ENCODE data around the gene ZSCAN21.
A peak's percentile ranks its signal among the peaks of the same experiment; 100 is the strongest.

Gene ZSCAN21

DNA sequence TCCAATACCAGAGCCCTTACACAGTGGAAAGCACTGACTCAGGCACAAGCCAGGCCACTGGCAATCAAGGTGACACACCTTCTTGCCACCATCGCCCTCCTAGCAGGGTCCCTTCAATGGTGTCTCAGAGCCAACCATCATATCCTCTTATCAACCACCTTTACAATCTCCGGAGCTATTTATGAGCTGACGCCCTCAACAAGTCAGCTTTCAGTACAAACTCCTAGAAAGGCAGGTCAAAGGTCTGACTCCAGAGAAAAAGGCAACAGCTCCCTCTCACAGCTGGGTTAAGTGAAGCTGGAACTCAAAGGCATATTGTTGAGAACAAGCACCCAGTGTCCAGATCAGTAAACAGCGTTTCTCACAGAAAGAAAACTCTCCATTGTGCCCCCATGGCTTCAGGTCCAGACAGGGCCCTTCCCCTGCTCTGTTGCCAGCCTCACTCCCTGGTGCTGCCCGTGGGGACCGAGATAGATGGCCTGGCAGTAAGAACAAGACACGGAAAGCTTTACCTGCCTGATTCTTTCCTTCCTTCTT lies 29.5 kb downstream of the ZSCAN21 start:
- DNase-seq = no peak

DNA sequence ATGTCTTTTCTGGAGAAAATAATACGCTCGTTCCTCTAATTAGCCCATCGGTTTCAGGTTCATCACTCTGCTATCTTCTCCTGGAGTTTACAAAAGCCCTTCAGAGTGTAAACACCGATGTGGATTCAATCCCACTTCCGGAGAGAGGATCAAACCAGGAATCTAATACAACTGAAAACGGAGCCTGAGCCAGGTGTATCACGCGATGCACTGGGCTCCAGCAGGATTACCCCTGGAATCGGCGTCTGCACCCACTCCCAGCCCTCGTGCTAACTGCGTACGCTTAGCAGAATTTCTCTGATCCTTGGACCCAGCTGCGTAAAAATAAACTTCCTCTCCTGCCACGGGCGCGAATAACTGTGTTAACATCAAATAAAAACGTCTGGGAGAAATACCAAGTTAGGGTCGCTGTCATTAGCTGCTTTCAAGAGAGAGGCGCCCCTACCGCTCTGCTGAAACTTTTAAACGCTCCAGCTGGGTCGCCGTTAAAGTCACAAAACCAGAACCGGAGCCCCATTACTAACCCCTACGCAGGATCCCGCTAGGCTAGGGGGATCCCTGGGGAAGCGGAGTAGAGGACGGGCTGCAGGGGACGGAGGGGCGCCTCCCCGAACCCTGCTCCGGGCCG lies 31.4 kb downstream of the ZSCAN21 start:
- DNase-seq = peak; percentile 69

DNA sequence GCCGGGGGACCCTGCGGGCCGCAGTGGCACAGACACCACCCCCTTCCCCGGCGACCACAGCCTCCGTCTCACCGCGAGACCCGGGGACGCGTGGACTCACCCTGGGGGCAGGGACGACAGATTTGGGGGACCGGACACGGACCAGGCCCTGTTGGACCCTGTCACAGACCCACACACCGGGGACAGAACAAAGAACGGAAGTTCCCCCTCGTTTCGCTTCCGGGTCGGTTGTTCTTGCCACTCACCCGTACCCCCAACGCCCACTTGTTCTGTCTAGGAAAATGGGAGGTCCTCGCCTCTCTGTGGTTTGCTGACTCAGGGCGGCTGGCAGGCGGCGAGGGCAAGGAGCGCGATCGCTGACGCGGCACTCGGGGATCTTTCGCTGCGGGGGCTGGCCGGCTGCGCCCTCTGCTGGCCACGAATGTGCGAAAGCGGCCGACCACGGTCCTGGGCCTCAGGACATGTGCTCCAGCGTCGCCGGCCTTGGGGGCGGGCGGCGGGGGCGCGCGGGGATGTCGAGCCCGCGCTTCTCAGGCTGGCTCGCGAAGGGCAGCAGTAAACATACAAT lies 32.0 kb downstream of the ZSCAN21 start, which contains the start of gene ZNF3:
TSS of gene ZNF3 (minus strand) at position 189 of the 568 bp plus-strand sequence. CDS start 4,366 bp downstream, outside the sequence.
- DNase-seq = peak; percentile 100

DNA sequence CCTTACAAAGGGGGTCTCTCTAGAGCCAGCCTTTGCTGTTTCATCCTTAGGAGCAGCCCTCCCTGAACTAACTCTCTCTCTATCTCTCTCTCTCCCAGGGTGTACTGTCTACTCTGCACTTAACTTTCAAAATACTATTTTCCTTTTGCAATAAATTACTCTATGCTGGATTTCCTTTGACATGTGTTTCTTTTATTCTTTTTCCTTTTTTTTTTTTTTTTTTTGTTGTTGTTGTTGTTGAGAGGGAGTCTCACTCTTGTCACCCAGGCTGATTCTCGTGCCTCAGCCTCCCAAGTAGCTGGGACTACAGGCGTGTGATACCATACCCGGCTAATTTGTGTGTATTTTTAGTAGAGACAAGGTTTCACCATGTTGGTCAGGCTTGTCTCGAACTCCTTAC lies 33.4 kb downstream of the ZSCAN21 start:
- no peak for DNase-seq

DNA sequence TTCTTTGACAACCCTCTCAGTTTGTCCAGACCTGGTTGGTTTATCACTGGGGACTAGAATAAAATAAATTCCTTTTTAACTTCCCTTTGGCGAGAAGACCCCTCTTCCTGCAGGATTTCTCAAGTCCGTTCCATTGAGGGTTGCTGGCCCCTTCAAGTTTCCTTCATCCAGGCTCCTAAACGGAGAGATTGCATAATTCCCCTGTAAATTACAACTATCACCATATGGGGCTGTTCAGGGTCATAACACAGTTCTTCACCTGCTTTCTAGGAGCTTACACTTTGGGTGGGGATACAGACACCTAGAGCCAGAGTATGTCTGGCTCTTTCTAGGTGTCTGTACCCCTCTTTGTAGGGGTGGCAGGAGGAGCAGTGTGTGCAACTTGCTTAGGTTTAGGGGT lies 35.9 kb downstream of the ZSCAN21 start:
- no peak for DNase-seq

DNA sequence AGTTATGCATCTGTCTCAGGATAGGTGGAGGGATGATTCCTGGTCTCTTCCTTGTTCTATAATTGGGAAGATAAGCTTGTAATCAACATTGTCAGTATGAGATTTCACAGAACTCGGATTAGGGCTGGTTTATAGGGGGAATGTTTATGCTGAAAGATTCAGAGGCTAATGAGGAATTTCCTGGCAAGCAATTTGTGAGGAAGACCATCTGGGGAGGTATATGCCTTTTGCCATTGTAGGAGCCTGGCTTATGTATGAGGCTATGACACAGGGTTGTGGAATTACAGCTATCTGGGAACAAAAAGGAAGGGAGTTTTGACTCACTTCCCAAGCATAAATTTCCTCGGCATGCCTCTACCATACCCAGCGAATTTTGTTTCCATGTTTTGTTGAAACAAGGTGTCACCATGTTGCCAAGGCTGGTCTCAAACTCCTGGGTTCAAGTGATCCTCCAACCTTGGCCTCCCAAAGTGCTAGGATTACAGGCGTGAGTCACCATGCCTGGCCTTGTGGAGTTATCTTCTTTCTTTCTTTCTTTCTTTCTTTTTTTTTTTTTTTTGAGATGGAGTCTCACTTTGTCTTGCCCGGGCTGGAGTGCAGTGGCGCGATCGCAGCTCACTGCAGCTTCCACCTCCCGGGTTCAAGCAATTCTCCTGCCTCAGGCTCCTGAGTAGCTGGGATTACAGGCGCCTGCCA lies 37.6 kb downstream of the ZSCAN21 start:
- DNase-seq = no peak

DNA sequence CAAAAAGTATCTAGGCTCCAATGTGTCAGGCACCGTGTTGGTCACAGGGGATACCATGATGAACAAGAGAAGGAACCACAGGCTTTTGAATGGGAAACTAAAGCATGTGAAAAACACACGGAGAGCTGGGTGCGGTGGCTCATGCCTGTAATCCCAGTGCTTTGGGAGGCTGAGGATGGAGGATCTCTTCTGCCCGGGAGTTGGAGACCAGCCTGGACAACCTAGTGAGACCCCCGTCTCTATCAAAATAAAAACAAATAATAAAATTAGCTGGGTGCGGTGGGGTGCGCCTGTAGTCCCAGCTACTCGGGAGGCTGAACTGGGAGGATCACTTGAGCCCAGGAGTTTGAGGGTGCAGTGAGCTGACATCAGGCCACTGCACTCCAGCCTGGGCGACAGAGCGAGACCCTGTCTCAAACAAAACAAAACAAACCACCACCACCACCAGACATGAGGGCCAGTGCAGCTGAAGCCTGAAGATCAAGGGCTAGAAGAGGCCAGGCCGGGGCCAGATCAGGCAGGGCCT lies 38.6 kb downstream of the ZSCAN21 start:
- no peak for DNase-seq

DNA sequence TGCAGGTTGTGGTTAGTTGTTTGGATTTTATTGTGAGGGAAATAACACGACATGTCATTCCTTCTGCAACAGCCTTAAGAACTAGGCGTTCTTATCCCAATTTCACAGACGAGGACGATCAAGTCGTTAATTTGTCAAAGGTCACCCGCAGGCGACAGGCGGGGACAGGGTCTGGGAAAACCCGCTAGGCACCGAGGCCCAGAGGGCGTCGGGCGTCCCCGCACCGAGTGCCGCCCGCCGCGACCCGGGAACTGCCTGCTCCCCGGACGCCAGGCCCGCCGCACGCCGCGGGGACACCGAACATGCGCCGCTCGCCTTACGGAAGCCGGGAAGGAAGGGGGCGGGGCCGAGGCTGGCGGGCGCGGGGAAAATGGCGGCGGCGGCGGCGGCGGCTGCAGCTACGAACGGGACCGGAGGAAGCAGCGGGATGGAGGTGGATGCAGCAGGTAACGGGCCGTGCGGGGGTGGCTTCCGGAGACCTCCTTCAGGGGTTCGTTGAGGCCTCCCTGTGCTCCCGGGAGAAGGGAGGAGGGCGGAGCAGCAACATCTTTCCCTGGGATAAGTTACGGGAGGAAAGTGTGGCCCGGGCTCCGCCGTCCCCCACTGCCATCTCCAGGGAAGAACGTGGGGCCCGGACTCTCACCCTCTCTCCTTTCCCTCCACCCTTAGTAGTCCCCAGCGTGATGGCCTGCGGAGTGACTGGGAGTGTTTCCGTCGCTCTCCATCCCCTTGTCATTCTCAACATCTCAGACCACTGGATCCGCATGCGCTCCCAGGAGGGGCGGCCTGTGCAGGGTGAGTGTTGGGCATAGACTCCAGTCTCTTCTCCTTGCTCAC lies 39.3 kb downstream of the ZSCAN21 start, which contains the start of gene COPS6:
TSS of gene COPS6 (plus strand) at position 349 of the 837 bp plus-strand sequence. CDS start at position 371, 22 bp downstream.
- DNase-seq = peak; percentile 93

DNA sequence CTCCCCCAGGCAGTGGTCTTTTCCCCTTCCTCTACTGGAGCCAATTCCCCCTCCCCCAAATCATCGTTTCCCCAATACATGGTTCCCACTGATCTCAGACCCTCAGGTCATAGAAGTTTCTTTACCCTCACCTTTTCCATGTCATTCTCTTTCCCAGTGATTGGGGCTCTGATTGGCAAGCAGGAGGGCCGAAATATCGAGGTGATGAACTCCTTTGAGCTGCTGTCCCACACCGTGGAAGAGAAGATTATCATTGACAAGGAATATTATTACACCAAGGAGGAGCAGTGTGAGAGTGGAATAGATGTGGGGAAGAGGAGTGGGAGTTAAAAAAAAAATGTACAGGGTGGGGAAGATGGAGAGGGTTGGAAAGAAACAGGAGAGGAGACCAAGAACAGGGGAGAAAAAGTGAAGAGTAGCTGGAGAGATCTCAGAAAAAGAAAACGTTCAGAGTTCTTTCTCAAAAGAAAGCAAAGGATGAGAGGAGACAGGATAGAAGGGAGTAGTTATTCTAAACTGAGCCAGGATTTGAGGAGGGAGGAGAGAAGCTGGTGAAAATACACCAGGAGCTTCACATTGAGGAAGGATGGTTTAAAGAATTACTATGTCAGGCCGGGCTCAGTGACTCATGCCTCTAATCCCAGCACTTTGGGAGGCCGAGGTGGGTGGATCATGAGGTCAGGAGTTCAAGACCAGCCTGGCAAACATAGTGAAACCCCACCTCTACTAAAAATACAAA lies 40.1 kb downstream of the ZSCAN21 start:
- DNase-seq = no peak

DNA sequence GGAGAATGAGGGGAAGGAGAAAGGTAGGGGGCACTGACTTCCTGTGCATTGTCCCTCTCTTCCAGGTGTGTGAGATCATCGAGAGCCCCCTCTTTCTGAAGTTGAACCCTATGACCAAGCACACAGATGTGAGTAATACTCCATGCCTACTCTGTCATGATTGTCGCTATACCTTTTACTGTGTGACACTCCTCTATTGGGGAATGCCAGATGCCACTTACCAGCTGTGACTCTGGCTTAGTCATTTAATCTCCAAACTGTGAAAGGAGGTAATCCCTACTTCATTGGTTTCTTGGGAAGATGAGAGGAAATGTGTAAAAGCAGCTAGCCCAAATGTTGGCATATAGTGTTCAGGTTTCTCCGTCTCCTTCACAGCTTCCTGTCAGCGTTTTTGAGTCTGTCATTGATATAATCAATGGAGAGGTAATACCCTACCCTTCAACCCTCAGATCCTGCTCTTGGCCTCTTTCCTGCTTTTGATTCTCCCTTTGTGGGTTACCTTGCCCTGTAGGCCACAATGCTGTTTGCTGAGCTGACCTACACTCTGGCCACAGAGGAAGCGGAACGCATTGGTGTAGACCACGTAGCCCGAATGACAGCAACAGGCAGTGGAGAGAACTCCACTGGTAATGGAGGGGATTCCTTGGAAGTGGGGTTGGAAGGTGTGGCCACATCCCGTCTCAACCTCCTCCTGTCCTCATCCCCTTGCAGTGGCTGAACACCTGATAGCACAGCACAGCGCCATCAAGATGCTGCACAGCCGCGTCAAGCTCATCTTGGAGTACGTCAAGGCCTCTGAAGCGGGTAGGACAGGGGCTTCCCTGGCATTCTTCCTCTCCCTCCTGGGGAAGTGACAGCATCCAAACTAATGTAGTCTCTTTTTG lies 41.2 kb downstream of the ZSCAN21 start:
- DNase-seq = no peak

DNA sequence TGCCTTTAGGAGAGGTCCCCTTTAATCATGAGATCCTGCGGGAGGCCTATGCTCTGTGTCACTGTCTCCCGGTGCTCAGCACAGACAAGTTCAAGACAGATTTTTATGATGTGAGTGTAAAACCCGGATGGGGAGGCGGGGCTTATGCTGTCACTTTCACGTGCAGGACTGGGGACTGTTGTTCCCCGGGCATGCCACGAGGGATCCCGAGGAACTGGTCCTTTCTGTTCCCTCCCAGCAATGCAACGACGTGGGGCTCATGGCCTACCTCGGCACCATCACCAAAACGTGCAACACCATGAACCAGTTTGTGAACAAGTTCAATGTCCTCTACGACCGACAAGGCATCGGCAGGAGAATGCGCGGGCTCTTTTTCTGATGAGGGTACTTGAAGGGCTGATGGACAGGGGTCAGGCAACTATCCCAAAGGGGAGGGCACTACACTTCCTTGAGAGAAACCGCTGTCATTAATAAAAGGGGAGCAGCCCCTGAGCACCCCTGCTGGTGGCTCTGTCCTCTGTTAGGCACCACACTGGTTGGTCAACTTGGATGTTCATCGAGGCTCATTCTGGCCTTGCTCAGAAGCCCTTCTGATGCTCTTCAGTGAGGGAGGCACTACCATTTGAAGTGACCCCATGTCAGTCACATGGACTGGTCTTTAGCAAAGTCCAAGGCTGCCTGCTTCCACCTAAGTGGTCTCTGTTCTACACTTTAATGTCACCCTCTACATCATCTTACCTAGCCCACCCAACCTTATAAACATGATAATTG lies 42.0 kb downstream of the ZSCAN21 start:
- no peak for DNase-seq

DNA sequence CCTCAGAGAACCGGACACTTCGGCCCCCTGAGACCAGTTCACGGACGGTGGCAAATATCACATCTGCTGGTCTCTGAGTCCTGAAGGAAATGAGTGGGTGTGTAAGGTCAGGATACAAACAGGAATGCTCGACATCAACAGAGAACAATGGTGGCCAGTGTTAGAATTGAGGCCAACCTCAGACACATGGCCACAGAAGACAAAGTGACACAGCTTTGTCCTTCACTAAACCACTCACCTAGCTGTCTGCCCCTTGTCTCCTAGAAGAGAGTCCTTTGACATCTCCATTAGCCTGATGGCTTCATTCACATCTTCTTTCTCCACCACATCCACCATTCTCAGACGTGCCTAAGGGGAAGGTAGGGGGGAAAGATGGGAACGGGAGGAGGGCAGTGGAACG lies 43.5 kb downstream of the ZSCAN21 start:
- no peak for DNase-seq

DNA sequence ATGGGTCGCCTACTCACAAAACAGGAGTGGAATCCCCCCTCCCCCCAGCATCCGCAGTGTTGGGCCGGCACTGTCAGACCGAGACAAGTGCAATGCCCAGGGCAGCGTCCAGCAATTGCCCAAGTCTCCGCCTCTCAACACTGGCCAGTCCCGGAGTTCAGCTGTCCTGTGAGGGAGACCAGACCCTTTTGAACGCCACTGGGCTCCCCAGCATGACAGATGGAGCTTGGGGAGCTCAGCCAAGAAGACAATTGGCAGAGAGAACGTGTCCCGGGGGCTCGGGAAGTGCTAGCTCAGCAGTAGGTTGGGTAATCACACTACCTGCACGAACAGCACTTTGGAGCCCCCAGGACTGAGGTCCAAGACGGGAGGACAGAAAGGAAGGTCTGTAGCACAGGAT lies 43.9 kb downstream of the ZSCAN21 start:
- no peak for DNase-seq

DNA sequence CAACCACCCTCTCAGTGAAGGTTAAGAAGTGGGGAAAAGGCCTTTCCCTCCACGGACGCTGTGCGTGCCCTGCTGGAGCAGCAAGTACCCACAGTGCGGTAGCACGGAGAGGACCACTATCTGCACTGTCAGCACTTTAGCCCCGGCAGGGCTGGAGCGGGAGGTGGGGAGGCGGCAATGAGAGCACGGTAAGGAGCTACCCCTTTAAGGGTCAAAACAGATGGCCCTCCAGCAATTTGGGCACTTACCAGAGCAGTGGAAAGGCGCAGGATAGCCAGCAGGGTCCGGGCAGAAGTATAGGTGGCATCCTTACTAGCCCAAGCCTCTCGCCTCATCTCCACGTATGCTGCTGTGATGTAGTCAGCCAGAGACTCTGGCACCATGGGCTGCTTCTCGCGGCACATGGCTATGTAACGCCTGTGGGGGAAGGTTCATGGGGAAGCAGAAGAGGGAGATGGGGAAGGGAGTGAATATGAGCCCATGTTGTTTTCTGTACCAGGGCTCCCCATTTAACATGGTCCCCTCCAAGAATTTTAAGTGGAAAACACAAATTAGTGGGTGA lies 44.4 kb downstream of the ZSCAN21 start:
- DNase-seq = no peak

DNA sequence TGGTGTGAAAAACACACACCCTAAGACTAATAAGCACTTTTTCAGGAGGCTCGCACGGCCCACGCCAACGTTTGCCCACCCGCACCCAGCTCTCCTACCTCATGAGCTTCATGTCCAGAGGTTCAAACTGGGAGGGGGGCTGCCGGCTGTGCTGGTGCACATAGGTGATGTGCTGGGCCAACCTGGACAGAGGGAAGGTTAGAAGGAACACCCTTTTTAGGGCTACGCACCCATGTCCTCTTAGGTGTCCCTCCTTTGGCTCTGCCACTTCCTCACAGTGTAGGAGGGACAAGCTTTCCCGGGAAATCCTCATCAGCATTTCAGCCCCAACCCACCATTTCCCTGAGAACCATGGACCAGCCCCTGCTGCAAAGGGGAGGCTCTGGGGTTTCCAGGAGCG lies 45.7 kb downstream of the ZSCAN21 start:
- no peak for DNase-seq

DNA sequence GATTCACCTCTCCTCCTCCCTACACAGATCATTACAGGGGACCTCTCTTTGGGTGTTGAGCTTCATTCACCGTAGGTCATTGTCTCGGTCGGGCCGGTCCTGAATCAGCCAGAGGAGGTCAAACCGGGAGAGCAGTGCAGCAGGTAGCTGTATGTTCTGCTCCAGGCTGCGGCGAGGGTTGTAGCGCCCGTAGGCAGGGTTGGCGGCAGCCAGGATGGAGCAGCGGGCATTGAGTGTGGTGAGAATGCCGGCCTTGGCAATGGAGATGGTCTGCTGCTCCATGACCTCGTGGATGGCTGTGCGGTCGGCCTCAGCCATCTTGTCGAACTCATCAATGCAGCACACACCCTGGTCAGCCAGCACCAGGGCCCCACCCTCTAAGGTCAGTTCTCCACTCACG lies 46.1 kb downstream of the ZSCAN21 start:
- DNase-seq = no peak

DNA sequence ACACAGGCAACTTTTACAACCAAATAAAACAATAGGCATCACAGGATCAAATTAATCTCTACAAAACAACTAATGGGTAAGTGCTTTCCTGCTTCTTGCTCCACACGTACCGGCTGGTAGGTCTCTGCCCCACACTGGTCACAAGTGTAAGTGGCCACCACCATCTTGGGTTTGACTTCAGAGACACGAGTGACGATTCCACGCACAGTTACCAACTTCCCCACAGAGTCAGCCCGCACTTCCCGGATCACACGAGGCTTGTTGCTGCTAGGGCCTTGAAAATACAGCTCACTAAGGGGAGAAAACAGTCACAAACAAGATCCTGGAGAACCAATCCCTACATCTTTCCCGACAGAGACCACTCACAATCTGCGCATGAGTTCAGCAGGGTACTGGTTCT lies 49.3 kb downstream of the ZSCAN21 start:
- no peak for DNase-seq

DNA sequence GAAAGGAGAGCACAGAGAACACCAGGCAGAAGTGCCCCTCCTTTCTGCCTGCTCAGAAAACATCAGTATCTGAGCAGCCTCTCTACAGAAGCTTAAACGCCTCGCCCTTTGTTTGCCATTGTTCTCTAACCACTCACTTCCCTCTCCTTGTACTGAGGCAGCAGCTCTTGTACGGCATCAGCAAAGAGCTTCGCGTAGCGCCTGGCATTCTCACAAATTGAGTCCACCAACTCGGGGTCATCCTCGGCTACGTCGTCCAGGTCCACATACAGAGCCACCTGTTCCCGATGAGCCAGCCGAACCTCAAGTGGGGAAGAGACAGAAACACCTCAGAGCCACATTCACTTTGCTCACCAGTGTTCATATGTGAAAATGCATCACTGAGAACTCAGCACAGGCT lies 49.9 kb downstream of the ZSCAN21 start:
- no peak for DNase-seq

DNA sequence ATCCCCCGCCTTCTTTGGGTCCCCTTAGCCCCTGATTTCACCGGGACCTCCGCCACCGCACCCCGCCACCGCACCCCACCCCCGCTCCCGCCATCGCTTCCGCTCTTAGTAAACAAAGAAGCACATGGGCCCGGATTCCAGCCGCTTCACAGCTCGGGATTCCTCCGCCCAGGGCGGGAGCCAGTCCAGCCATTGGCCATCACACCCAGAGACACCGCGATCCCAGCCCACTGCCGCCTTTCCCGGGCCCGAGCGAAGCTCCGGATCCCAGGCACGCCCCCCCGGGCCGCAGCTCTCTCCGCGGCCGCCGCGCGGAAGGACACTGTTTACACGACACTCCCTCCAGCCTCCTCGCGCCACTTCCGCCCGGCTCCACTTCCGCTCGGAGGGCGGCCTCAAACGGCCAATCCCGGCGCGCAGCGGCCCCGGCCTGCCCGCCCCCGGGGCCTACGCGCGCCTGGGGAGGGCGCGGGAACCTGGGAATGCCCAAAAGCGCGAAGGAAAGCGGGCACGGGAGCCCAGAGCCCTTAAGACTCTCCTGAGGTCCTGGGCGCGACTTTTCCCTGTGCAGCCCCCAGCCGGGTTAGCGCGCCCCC lies 50.9 kb downstream of the ZSCAN21 start:
- DNase-seq = peak; percentile 97
